ENCODE results near the gene SHANK3.

DNA sequence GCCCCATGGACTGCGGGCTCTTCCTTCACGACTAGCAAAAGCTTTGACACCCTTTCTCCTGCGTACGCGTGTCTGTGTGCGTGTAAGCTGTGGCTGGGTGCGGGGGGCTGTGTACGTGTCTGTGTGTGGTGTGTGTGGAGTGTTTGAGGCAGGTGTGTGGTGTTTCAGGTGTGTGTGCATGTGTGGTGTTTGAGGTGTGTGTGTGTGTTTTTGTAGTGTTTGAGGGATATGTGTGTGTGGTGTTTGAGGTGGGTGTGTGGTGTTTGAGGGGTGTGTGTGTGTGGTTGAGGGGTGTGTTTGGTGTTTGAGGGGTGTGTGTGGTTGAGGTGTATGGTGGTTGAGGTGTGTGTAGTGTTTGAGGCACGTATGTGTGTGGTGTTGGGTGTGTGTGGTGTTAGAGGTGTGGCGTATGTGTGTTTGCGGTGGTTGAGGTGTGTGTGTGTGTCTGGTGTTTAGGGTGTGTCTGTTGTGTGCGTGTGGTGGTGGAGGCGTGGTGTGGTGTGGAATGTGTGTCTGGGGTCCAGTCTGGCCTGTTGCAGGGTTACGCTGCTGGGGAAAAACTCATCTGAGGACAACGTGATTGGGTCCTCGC, 44.0 kb upstream of the SHANK3 start:
- TF ChIP-seq ZBTB20 (tag by site-specific recombination; IDR thresholded peaks at IDR 0.05), result peak; percentile 64
- TF ChIP-seq CTCF (tag by site-specific recombination; IDR thresholded peaks at IDR 0.05), result no peak
- TF ChIP-seq ZNF610 (tag by site-specific recombination; IDR thresholded peaks at IDR 0.05; ENCODE audit: borderline replicate concordance), result no peak
- TF ChIP-seq ZNF2 (tag by site-specific recombination; IDR thresholded peaks at IDR 0.05), result peak; percentile 91; the same call in 1 of the 2 replicates
- TF ChIP-seq ZNF624 (tag by site-specific recombination; IDR thresholded peaks at IDR 0.05), result no peak
- TF ChIP-seq ZNF530 (tag by site-specific recombination; IDR thresholded peaks at IDR 0.05; ENCODE audit: low read depth), result 0 out of 2 replicates have a peak, but pooled peaks have one; percentile 53
- TF ChIP-seq, protein P1, sequence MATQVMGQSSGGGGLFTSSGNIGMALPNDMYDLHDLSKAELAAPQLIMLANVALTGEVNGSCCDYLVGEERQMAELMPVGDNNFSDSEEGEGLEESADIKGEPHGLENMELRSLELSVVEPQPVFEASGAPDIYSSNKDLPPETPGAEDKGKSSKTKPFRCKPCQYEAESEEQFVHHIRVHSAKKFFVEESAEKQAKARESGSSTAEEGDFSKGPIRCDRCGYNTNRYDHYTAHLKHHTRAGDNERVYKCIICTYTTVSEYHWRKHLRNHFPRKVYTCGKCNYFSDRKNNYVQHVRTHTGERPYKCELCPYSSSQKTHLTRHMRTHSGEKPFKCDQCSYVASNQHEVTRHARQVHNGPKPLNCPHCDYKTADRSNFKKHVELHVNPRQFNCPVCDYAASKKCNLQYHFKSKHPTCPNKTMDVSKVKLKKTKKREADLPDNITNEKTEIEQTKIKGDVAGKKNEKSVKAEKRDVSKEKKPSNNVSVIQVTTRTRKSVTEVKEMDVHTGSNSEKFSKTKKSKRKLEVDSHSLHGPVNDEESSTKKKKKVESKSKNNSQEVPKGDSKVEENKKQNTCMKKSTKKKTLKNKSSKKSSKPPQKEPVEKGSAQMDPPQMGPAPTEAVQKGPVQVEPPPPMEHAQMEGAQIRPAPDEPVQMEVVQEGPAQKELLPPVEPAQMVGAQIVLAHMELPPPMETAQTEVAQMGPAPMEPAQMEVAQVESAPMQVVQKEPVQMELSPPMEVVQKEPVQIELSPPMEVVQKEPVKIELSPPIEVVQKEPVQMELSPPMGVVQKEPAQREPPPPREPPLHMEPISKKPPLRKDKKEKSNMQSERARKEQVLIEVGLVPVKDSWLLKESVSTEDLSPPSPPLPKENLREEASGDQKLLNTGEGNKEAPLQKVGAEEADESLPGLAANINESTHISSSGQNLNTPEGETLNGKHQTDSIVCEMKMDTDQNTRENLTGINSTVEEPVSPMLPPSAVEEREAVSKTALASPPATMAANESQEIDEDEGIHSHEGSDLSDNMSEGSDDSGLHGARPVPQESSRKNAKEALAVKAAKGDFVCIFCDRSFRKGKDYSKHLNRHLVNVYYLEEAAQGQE (tag by site-specific recombination; IDR thresholded peaks at IDR 0.05), result no peak
- TF ChIP-seq ZFP3 (tag by site-specific recombination; IDR thresholded peaks at IDR 0.05; ENCODE audit: low read depth), result no peak
- no peak for TF ChIP-seq ZNF501 (tag by site-specific recombination; IDR thresholded peaks at IDR 0.05)
